LoVo (cell line): ENCODE measurements around the gene PGP.

ENCODE experiments used
- DNase-seq: peaks from one replicate; pipeline ENCODE4 v3.0.0-alpha.2; 2016; ENCODE audit warnings: low spot score

PGP gene

DNA sequence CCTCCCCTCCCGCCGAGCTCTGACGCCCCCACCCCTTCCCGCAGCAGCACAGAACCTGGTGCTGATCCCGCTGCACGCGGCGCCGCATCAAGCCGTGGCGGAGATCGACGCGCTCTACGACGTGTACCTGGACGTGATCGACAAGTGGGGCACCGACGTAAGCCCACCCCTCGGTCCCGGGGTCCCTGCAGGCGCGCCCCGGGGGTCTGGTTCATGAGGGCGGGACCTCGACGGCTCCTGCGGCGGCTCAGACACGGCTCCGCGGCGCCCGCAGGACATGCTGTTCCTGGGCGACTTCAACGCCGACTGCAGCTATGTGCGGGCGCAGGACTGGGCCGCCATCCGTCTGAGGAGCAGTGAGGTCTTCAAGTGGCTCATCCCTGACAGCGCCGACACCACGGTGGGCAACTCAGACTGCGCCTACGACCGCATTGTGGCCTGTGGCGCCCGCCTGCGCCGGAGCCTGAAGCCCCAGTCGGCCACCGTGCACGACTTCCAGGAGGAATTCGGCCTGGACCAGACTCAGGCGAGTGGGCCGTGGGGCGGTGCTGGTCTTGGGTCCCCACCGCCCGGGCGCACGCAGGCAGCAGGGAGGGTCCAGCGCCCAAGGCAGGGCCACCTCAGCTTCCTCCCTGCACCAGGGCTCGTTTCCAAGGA is 23.0 kb upstream of the PGP start:
- DNase-seq = no peak

DNA sequence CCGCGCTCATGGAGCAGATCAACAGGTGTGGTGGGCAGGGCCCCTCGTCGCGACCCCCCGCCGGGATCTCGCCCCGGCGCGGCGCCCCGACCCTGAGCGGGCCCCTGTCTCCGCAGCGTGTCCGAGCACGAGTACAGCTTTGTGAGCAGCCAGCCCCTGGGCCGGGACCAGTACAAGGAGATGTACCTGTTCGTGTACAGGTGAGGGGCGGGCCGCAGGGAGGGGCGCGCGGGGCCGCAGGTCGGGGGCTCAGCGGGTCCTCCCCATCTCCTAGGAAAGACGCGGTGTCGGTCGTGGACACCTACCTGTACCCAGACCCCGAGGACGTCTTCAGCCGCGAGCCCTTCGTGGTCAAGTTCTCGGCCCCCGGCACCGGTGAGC is 22.5 kb upstream of the PGP start:
- DNase-seq = no peak

DNA sequence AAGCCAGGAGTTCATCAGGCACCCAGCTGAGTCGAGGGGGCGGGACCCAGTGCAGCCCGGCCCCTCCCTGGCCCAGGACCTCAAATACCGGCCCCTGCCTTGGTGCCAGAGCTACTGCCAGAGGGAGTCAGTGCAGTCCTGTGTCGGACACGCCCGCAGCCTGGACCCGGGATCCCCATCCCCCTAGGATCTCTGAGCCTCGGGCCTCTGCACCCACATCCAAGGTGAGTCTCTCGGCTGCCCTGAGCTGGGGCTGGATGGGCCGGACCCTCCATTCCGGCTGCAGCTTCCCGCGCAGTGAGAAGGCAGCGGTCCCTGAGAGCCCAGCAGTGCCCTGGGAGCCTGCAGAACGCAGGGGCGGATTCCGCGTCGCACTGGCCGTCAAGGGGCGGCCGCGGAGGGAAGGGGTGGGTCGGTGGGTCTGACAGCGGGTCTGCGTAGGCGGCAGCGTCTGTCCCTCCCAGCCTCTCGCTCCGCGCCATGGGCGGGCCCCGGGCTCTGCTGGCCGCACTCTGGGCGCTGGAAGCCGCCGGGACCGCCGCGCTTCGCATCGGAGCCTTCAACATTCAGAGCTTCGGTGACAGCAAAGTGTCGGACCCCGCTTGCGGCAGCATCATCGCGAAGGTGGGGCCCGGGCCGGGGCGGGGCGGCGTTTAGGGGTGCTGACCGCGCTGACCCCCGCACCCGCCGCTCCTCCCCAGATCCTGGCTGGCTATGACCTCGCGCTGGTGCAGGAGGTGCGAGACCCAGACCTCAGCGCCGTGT is 21.9 kb upstream of the PGP start, which contains the start of gene DNASE1L2:
Gene DNASE1L2, plus strand, starts transcription at position 108 of the 765 bp plus-strand sequence. Its CDS starts 373 bp downstream, at position 481.
- no peak for DNase-seq

DNA sequence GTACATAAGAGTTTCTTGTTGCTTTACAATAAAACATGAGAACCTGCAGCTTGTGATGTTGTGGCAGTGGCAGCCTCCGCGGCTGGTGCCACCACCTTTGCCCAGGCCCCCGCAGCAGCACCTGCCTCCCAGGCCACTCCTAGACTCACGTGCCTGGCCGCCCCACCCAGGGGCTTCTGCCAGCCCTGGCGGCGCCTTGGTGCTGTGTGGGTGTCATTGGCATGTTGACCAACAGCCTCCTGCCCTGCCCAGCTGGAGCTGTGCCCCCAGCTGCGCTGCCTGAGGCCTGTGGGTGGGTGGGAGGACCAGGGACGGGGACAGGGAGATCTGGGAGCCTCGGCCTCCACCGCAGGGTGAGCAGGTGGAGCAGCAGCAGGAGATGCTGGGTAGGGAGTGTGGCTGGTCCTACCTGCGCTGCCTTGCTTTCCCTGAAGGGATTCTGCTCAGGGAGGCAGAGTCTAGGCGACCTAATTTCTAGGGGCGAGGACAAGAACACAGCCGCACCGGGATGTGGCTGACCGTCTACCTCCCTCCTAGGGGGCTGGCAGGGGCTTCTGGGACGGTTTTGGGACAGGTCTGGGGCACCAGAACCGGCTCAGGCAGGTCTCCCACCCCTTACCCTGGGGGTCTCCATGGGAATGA is 21.2 kb upstream of the PGP start:
- no peak for DNase-seq

DNA sequence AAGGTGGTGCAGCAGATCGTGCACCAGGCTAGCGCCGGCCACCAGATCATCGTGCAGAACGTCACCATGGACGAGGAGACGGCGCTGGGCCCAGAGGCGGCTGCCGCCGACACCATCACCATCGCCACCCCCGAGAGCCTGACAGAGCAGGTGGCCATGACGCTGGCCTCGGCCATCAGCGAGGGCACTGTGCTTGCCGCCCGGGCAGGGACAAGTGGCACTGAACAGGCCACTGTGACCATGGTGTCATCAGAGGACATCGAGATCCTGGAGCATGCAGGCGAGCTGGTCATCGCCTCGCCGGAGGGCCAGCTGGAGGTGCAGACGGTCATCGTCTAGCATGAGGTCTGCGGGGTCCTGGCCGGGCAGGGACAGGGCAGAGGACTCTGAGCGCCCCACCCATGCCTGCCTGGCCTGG is 20.6 kb upstream of the PGP start:
- DNase-seq = no peak

DNA sequence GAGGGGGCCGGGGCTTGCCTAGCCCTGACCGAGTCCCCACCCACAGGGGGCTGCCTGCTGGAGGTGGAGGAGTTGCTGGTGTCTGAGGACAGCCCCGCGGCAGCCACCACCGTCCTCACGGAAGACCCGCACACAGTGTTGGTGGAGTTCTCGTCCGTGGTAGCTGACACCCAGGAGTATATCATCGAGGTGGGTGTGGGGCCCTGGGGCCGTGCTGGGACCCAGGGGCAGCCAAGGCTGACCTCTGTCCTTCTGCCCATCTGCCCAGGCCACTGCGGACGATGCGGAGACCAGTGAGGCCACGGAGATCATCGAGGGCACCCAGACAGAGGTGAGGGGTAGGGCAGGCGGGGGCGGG is 20.2 kb upstream of the PGP start:
- DNase-seq = no peak

DNA sequence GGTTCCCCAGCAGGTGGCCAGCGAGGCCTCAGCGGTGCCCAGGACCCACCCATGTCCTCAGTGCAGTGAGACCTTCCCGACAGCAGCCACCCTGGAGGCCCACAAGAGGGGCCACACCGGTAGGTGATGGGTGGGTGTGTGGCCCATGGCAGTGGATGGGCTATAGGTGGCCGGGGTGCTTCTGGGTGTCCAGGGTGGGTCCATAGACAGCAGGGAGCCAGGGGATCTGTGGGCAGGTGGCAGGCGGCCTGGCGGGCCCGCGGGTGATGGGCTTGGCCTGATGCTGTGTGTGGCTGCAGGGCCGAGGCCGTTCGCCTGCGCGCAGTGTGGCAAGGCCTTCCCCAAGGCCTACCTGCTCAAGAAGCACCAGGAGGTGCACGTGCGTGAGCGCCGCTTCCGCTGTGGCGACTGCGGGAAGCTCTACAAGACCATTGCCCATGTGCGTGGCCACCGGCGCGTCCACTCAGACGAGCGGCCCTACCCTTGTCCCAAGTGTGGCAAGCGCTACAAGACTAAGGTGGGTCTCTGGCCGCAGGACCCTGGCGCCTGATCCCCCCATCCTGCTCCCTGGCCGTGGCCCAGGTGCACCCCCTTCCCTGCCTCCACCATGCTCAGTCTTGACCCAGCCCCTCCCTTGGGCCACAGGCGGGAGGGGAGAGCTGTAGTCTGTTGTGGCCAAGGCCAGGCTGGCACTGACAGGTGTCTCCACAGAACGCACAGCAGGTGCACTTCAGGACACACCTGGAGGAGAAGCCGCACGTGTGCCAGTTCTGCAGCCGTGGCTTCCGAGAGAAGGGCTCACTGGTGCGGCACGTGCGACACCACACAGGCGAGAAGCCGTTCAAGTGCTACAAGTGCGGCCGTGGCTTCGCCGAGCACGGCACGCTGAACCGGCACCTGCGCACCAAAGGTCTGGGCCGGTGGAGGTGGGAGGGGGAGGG is 19.5 kb upstream of the PGP start:
- DNase-seq = no peak

DNA sequence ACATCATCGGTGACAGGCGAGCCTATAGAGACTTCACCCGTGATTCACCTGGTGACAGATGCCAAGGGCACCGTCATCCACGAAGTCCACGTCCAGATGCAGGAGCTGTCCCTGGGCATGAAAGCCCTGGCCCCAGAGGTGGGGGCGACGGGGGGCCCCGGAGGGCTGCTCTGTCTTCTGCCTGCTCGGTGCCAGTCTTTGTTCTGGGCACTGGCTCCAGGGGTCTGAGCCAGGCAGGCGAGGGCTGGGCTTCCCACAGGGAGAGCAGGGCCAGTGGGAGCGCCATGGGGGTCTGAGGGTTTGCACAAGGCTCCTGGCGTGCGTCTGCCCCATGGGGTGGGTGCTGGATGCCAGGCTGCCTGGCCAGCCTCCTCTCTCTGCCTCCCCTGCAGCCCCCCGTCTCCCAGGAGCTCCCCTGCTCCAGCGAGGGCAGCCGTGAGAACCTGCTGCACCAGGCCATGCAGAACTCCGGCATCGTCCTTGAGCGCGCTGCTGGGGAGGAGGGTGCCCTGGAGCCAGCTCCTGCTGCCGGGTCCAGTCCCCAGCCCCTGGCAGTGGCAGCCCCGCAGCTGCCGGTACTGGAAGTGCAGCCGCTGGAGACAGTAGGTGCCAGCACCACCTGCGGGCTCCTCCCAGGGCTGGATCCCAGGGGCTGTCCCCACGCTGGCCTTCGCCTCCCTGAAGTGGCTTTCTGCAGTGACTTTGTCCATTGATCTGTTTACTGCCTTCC is 18.6 kb upstream of the PGP start:
- DNase-seq = no peak

DNA sequence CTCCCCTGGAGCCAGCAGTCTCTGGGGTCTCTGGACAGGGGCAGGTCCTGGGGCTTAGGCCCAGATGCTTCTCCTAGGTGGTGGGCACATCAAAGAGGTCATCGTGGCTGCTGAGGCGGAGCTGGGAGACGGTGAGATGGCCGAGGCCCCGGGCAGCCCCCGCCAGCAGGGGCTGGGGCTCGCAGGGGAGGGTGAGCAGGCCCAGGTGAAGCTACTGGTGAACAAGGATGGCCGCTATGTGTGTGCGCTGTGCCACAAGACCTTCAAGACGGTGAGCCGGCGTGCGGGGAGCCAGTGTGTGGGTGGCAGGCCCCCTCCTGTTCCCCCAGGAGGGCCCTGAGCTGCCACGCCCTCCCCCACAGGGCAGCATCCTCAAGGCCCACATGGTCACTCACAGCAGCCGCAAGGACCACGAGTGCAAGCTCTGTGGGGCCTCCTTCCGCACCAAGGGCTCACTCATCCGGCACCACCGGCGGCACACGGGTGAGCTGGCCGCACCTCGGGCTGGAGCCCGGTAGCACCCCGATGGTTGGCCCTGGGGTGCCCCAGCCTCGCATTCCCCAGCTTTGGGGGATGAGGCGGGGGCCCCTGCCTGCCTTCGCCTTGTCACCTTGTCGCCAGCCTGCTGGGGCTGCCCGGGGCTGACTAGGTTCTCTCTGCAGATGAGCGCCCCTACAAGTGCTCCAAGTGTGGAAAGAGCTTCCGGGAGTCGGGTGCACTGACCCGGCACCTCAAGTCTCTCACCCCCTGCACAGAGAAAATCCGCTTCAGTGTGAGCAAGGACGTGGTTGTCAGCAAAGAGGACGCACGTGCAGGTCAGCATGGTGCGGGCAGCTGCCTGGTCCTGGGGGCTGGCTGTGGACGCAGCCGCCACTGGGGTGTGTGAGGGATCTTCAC is 17.7 kb upstream of the PGP start:
- no peak for DNase-seq

DNA sequence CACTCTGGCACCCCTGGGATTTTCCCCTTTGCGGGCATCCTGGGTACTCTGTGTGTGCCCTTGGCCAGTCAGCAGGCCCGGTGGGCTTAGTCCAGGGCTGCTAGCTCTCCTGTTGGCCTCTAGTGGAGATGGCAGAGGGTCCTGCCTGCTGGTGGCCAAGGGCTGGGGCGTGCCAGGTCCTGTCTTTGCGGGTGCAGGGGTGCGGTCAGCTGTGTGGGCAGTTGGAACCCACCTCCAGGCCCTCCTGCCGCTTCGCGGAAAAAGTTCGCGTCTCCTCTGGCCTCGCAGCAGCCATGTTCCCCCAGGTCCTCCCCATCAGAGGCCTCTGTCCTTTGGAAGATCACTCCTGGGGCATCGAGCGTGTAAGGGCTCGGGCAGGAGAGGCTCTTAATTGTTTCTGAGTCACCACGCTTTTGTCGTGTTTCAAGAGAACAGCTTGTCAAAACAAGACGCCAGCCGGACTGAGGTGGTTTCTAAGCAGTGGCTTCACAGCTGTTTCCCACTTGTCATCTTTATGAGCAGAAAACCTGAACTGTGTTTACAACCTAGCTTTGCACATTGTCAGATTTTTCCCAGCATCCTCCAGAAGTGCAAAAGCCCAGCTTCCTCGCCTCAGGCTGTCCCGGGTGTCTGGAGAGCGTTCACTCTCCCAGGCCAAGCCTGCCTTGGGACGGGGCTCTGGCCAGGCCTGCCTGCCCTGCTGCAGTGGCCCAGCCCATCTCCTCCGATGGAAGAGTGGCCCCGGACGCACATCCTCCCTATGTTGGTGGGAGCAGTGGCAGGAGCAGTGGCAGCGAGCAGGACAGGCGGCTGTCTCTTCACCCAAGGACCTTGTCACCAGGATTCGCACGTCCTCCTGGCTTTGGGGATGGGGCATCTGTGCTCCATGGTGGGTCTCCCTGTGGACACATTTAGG is 16.6 kb upstream of the PGP start:
- DNase-seq = no peak

DNA sequence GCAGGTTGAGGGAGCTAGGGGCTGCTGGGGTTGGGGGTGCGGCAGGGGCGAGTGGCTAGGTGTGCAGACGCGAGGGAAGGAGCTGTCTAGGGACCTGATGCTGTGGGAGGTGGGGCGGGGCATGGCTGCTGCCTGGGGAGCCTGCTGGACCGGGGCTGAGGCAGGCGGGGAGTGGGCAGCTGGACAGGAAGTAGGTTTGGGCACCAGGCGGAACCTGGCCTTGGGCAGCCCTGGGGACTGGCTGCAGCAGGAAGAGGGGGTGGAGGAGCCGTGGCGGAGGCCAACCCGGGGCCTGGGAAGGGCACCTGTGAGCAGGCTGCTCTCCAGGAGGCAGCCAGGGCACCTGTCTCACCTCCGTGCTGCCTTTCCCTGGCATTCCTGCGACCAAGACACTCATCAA is 15.7 kb upstream of the PGP start:
- DNase-seq = no peak

DNA sequence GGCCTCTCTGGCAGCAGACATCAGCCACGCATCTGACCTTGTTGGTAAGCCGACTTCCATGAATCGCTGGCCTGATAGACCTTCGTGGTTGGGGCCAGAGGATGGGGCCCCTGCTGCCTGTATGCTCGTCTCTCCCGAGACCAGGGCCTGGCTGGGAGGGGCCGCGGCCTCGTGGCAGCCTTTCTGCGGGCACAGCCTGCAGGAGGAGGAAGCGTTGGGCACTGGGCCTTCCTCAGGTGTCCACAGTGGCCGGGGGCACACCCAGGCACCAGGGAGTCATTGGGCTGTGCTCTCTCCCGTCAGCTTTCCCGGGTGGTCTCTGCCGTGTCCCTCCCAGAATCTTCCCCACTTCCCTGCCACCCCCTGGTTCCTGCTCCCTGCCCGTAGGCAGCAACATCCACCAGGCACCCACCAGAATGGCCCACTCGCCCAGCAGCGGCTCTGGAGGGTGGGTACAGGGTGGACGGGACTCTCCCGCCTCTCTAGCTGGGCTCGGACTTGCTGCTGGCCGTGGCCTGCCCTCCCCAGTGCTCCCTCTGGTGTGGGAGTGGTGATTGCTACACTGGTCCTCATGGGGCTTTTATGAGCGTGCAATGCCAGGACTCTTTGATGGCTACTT is 15.1 kb upstream of the PGP start:
- no peak for DNase-seq

DNA sequence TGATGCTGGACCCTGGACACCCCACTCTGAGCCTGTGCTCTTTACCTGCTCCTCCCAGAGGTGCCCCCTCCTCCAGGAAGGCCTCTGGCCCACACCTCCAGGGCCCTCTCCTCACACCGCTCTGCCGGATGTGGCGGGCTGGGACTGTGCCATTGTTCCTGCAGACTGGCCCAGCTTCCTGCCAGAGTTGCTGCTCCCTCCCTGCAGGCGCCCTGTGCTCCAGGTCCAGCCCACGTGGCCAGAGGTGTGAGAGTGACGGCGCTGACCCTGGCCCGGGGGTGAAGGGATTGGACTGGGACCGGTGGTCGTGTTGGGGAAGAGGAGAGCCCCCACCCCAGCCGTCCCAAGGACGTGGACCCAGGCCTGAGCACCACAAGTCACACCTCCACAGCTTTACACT is 14.5 kb upstream of the PGP start:
- no peak for DNase-seq

DNA sequence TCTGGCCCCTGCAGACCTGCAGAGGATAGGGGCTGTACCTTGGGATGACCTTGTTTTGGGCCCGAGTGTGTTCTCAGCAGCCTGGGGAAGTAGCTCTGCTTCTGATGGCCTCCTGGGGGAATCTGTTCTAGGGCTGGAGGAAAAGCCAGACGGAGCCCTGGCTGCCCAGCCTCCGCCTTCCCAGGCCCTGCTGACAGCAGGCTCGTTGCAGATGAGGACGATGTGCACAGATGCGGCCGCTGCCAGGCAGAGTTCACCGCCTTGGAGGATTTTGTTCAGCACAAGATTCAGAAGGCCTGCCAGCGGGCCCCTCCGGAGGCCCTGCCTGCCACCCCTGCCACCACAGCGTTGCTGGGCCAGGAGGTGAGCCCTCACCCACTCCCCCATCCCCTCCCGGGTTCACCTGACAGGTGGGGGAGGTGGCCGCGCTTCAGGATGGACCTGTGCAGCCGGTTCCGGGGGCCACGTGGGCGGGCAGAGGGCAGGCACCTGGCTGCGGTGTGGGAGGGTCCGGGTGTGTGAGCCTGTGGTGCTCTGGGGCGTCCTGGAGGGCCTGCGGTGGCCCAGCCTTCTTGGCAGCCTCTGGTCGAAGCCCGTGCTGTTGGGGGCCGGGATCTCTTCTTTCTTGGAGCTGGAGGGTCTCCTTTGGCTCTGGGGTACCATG is 13.7 kb upstream of the PGP start:
- DNase-seq = no peak

DNA sequence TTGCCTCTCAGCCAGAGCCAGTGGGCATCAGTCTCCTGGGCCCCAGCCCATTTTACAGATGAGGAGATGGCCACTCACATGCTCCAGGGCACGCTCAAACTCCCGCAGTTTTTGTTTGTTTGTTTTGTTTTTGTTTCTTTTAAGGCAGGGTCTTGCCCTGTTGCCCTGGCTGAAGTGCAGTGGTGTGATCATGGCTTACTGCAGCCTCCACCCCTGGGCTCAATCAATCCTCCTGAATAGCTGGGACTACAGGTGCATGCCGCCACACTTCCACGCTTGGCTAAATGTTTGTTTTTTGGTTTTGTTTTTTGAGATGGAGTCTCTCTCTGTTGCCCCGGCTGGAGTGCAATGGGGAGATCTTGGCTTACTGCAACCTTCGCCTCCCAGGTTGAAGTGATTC is 12.3 kb upstream of the PGP start:
- no peak for DNase-seq

DNA sequence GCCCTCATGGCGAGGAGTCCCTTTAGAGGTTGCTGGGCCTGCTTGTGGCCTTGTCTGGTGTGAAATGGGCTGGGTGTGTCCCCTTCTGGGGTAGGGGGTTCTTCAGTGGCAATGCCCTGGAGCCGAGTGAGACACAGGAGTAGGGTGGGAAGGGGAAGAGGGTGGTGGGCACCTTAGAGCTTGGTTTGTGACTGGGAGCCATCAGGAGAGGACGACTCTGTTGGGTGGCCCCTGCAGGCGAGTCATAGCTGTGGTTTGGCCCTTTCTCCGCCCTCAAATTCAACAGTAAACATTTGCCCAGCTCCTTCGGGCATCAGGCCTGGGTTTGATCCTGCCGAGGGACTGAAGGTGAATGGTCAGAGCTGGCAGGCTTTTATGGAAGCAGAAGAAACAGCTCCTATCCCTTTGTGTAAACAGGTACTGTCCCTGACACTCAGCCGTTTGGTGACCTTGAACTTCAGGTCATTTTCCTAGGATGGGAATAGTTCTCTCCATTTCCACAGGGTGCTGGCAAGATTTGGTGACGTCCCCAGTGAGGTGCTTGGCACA is 11.7 kb upstream of the PGP start:
- DNase-seq = peak; percentile 39

DNA sequence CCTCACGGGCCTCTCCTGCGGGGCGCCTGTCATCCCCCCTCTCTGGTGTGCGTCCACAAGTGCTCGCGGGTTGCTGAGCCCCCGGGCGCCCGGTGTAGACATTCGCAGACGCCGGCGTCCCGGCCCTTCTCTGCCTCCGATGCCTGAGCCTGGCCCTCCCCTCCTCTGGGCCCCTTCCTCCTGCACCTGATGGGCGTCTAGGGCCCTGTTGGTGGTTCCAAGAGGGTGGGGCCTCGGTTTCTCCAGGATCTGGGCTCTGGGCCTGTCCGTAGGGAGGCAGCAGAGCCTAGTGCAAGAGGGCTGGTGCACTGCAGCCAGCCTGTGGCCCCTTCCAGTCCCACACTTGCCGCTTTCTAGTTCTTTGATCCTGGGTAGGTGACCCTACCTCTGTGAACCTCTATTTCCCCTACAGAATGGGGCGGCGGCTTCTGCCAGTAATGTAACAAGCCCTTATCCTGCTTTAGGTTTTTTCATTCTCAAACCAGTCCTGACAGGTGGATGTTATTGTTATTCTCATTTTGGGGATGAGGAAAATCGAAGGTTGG is 9.4 kb upstream of the PGP start:
- peak; percentile 32 for DNase-seq
